ENCODE measurements around the gene SFMBT1.

GRCh38 chr3:52880474-52880873, 165.4 kb downstream of the SFMBT1 start:
- TF ChIP-seq CTCF (IDR thresholded peaks at IDR 0.05): no peak
- no peak for TF ChIP-seq POLR2A (IDR thresholded peaks at IDR 0.05)

All from heart left ventricle (tissue), 13 donors.